ENCODE measurements around the gene RAD18.

RAD18 gene

GRCh38 chr3:8856071-8856470 lies 107.2 kb downstream of the RAD18 start:
- TF ChIP-seq CTCF (IDR thresholded peaks at IDR 0.05), result no peak
- TF ChIP-seq ZFX (IDR thresholded peaks at IDR 0.05; ENCODE audit: borderline replicate concordance), result no peak
- H3K27ac ChIP-seq, result no peak overlapping the region

- TF ChIP-seq CTCF (IDR thresholded peaks at IDR 0.05), result no peak
- TF ChIP-seq ZFX (IDR thresholded peaks at IDR 0.05; ENCODE audit: borderline replicate concordance), result no peak
- no peak overlapping the region for H3K27ac ChIP-seq
Measured at GRCh38 chr3:8854656-8855055, 108.6 kb downstream of the RAD18 start.

- TF ChIP-seq CTCF (IDR thresholded peaks at IDR 0.05), result no peak
- no peak for TF ChIP-seq ZFX (IDR thresholded peaks at IDR 0.05; ENCODE audit: borderline replicate concordance)
- H3K27ac ChIP-seq, result no peak overlapping the region
Measured at GRCh38 chr3:8853081-8853480, 110.2 kb downstream of the RAD18 start.

- TF ChIP-seq CTCF (IDR thresholded peaks at IDR 0.05), result no peak
- no peak for TF ChIP-seq ZFX (IDR thresholded peaks at IDR 0.05; ENCODE audit: borderline replicate concordance)
- H3K27ac ChIP-seq, result no peak overlapping the region
Measured at GRCh38 chr3:8852511-8852910, 110.8 kb downstream of the RAD18 start.

- H3K27ac ChIP-seq, result no peak overlapping the region
- no peak for TF ChIP-seq ZFX (IDR thresholded peaks at IDR 0.05; ENCODE audit: borderline replicate concordance)
- no peak for TF ChIP-seq CTCF (IDR thresholded peaks at IDR 0.05)
Measured at GRCh38 chr3:8851703-8852102, 111.6 kb downstream of the RAD18 start.

- no peak overlapping the region for H3K27ac ChIP-seq
- TF ChIP-seq CTCF (IDR thresholded peaks at IDR 0.05), result no peak
- no peak for TF ChIP-seq ZFX (IDR thresholded peaks at IDR 0.05; ENCODE audit: borderline replicate concordance)
Measured at GRCh38 chr3:8848696-8849131, 114.6 kb downstream of the RAD18 start.

- TF ChIP-seq ZFX (IDR thresholded peaks at IDR 0.05; ENCODE audit: borderline replicate concordance), result no peak
- no peak for TF ChIP-seq CTCF (IDR thresholded peaks at IDR 0.05)
- H3K27ac ChIP-seq, result no peak overlapping the region
Measured at GRCh38 chr3:8847317-8847716, 116.0 kb downstream of the RAD18 start.
